ENCODE data around the gene SCEL.

GRCh38 chr13:77611068-77611467, 75.6 kb downstream of the SCEL start:
- TF ChIP-seq CTCF (IDR thresholded peaks at IDR 0.05) (no peak), POLR2A (IDR thresholded peaks at IDR 0.05) (no peak)
